Activated naive CD4-positive, alpha-beta T cell treated with Interleukin-2 at 50 U/mL for 16 hours (primary cell): Measurements from ENCODE around the gene SLC13A5.
A peak's percentile ranks its signal among the peaks of the same experiment; 100 is the strongest.
"Not testable (repeated sequence)": the region's sequence is repeated elsewhere in the genome, so short reads cannot be mapped to it uniquely, and the experiment has no call there.

Experiments used
- DNase-seq: peaks from one replicate; pipeline ENCODE4 v3.0.0-alpha.2; 2020

Gene SLC13A5

GRCh38 chr17:6713130-6713917 lies at the start of gene SLC13A5:
Gene SLC13A5 (minus strand): TSS chr17:6713369. CDS start chr17:6713333, 36 bp downstream.
- DNase-seq: no peak

GRCh38 chr17:6761779-6762178 lies 48.6 kb upstream of the SLC13A5 start:
- no peak for DNase-seq

- DNase-seq: no peak
Observed at GRCh38 chr17:6757747-6758146, 44.6 kb upstream of the SLC13A5 start.

DNA sequence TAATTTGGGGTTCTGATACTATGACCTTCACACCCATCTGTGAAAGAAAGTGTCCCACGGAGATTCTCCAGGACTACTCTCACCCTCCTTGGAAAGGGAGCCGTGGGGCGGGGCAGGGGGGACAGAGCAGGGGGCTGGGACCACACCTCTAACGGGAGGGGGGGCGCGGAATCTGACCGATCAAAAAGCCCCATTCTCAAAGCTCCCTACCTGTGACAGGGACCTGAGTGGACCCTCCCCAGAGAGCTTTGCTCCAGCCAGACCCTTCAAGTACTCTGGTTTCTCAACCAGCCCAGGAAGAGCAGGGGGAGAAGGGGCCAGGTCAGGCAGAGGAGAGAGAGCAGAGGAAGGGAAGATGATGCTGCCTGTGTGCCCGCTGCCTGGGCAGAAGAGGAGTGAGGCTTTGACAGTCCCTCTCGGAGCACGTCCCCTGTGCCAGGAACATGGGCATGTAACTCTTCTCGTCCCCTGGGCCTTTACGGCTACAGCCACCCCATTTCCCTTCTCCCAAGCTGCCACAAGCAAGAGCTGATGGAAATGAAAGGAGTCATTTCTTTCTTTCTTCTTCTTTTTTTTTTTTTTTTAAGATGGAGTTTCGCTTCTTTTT lies 43.4 kb upstream of the SLC13A5 start:
- no peak for DNase-seq

DNA sequence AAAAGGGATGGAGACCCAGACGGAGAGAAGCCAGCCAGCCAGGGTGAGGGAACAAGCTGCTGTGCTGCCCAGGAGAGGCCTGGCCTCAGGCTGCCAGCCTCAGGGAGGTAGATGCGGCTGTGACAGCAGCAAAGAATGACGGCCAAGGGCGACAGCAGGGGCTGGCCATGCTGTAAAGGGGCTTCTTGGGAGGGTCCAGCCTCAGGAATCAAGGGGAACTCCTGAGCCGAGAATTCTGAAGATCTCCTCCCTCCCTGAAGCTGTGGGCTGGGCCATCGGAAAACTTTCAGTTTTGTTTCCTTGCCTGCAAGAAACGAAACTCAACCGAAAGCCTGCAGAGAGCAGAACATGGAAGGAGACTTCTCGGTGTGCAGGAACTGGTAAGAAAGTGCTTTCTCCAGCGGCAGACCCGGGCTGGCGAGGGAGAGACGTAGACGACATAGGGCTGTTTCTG lies 42.6 kb upstream of the SLC13A5 start, which contains the start of gene XAF1:
Gene XAF1, plus strand, starts transcription at position 316 of the 454 bp plus-strand sequence. Its CDS starts 33 bp downstream, at position 349.
- DNase-seq: peak; percentile 50

DNA sequence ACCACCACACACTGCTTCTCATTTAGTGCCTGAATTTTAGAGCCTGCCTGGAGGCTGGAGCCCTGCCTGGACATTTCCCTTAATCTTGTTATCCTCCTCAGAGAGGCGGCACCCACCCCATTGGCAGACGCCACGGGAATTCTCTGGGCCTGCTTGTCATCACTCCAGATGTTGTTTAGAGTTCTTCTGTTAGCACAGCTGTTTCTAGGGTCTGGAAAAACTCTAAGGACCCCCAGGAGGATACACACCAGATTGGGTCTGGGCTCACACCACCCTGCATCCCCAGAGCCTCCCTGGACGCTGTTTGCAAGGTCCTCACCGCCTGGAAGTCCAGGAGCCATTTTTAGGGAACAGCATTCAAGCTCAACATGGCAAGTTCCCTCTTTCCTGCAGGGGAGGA lies 42.1 kb upstream of the SLC13A5 start:
- DNase-seq: no peak

DNA sequence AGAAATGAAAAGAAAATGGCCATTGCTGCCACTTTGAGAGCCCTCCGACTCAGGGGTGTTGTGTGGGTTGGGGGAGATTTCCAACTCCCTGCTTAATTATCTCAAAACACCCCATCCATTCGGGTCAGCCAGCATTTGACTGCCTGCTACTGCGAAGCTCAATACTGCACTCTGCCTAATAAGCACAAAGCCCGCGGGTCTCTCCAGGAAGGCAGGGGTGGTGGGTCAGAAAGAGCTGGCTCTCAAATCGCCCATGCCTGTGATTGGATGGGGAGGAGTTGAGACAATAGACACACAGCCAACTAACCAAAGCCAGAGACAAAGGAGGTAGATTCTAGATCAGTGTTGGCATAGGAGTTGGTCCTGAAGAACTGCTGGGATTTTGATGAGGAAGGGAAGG lies 40.4 kb upstream of the SLC13A5 start:
- no peak for DNase-seq

DNA sequence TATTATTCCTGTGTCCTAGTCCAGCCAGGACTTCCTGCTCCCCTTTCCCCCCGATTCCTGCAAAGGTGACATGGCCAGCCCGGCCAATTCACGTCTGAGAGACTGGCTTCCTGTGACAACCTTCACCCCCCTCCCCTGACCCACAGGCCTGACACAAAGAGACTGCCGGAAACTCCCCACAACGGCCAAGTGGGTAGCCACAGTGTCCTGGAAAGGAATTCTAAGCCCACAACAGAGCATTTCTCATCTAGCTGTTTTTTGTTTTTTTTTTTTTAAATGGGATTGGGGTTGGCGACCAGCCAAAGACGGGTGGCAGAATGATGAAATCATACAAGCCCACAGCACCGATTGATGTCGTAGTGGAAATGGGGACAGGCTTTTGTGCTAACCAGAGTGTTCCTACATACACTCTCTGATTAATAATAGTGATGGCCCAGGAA lies 39.9 kb upstream of the SLC13A5 start:
- DNase-seq: no peak

- DNase-seq: no peak
Observed at GRCh38 chr17:6752068-6752909, 39.1 kb upstream of the SLC13A5 start.

- no peak for DNase-seq
Observed at GRCh38 chr17:6749519-6749918, 36.4 kb upstream of the SLC13A5 start.

DNA sequence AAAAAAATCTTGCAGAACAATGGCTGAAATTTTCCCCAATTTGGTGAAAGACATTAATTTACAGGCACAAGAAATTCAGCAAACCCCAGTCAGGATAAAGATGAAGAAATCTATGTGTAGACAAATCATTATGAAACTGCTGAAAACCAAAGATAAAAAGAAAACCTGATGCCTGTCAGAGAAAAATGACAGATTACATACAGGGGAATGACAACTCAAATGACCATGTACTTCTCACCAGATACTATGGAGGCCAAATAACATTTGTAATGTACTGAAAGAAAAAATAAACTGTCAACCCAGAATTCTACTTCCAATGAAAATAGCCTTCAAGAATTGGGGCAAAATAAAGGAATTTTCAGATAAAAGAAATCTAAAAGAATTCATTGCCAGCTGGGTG lies 35.4 kb upstream of the SLC13A5 start:
- DNase-seq: no peak

- DNase-seq: not testable (repeated sequence)
Observed at GRCh38 chr17:6746665-6747064, 33.5 kb upstream of the SLC13A5 start.

- no peak for DNase-seq
Observed at GRCh38 chr17:6729531-6729930, 16.4 kb upstream of the SLC13A5 start.

DNA sequence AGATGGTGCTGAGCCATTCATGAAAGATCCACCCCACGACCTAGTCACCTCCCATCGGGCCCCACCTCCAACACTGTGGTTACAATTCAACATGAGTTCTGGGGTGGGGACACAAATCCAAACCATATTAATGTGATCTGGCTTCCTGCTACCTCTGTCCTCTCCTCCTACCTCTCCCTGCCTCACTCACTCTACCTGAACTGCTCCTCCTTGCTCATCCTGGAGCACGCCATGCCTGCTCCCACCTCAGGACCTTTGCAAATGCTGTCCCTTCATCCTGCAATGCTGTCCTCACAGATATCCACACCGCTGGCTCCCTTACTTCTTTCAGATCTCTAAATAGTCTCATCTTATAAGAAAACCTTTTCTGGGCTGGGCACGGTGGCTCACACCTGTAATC lies 10.8 kb upstream of the SLC13A5 start:
- DNase-seq: no peak

DNA sequence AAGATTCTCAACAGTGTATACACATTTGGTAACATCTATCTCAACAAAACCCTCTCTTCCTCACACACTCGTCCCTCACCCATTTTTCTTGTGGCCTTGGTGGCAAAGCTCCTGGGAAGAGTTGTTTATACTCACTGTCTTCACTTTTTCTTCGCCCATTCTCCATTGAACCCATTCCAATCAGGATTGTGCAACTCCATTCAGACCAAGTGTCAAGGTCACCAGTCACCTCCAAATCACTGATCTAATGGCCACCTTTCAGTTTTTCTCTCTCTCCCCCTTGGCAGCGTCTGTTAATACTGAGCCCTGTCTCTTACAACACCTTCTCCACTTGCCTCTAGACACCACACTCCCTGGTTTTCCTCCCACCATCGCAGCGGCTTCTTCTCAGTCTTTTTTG lies 8.6 kb upstream of the SLC13A5 start:
- DNase-seq: no peak

GRCh38 chr17:6716736-6717135 lies 3.6 kb upstream of the SLC13A5 start:
- DNase-seq: no peak

DNA sequence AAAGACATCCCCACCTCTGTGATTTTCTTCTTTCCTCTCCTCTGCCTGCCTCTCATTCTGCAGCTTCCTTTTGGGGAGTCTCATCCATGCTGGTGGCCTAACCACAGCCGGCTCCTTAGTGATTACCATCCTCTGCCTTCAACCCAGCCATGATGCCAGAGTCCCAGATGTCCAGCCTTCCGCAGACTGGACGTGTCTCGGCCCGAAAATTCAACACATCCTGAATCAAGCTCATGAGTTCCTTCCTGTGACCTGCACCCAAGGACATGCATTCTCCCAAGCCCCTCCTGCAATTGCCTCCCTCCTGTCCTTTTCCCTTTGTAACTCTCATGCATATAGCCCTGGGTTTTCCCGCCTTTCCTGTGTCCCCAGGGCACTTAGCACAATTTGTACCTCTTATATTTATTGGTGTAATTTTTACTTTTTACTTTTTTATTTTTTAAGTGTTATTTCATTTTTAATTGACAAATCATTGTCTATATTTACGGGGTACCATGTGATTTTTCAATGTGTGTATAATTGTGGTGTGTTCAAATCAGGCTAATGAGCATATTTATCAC lies 1.2 kb upstream of the SLC13A5 start:
- no peak for DNase-seq

DNA sequence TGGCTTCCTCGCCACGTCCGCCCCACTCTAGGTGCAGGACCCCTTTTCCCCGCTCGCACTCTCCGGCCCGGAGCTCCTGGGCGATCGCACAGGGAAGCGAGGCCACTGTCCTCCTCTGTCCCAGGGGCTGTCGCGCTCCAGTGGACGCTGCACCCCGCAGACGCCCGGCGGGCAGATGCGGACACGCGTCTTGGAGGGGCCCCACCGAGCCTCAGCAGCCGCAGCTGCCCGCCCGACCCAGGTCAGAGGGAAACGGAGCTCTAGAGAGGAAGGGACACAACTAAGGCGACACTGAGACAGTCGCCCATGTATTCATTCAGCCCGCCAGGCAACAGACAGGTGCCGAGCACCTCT lies 726 bp upstream of the SLC13A5 start:
- DNase-seq: no peak

- DNase-seq: no peak
Observed at GRCh38 chr17:6712854-6713129, 377 bp downstream of the SLC13A5 start.

- no peak for DNase-seq
Observed at GRCh38 chr17:6712058-6712853, 913 bp downstream of the SLC13A5 start.

GRCh38 chr17:6711681-6712057 lies 1.5 kb downstream of the SLC13A5 start:
- DNase-seq: no peak

- no peak for DNase-seq
Observed at GRCh38 chr17:6711081-6711674, 2.0 kb downstream of the SLC13A5 start.
